CD4-positive, alpha-beta memory T cell (primary cell): ENCODE results near the gene USP10. TPM values are rescaled to one million over a fixed set of nuclear protein-coding genes. Genes with fewer than 3 reads are reported as not detected.

Experiments
- CTCF ChIA-PET: fragments of 350-600 bp; sonication (Branson Sonifier 250); formaldehyde crosslinking; loops from one replicate; lab custom pipeline; 2021; ENCODE audit warnings: inconsistent platforms; ENCODE audit not compliant: partially characterized antibody; lab: Charles Lee
- POLR2A ChIA-PET: fragments of 350-600 bp; sonication (Branson Sonifier 250); formaldehyde crosslinking; loops from one replicate; lab custom pipeline; 2021; ENCODE audit not compliant: partially characterized antibody; lab: Charles Lee
- DNase-seq, 5 donors: peaks; one replicate each; pipeline versions ENCODE4 v3.0.0 to v3.0.0-alpha.2; 2020 to 2022; ENCODE audit warnings: mixed read lengths in 1 of 5
- H3K27ac ChIP-seq: one replicate; pipeline ENCODE4 v1.7.0; 2013; ENCODE audit warnings: low read depth, low read length
- H3K27me3 ChIP-seq: 2 replicates; pipeline ENCODE4 v1.7.0; 2013; ENCODE audit warnings: mild to moderate bottlenecking, low read length, moderate library complexity; ENCODE audit not compliant: insufficient read depth
- H3K36me3 ChIP-seq: 2 replicates; pipeline ENCODE4 v1.7.0; 2013; ENCODE audit warnings: mild to moderate bottlenecking, low read length, moderate library complexity; ENCODE audit not compliant: insufficient read depth
- H3K4me1 ChIP-seq: 2 replicates; pipeline ENCODE4 v1.7.0; 2013; ENCODE audit warnings: mild to moderate bottlenecking, low read length, moderate library complexity; ENCODE audit not compliant: insufficient read depth
- H3K4me3 ChIP-seq, 2 donors: one replicate each; pipeline ENCODE4 v1.7.0; 2013; ENCODE audit warnings: low read length in 2 of 2, mild to moderate bottlenecking in 1 of 2
- H3K9me3 ChIP-seq, 2 donors: one replicate each; pipeline ENCODE4 v1.7.0; 2013; ENCODE audit warnings: low read length in 2 of 2, control low read depth in 1 of 2; ENCODE audit not compliant: control insufficient read depth in 1 of 2
- H3K27ac Mint-ChIP-seq, 7 donors: one replicate each; pipeline ENCODE4 v1.8.0; 2020 to 2021; ENCODE audit warnings: mixed read lengths in 7 of 7, mild to moderate bottlenecking in 6 of 7, inconsistent platforms in 3 of 7, moderate library complexity in 3 of 7
- H3K27me3 Mint-ChIP-seq, 2 donors: one replicate each; pipeline ENCODE4 v1.8.0; 2020 to 2021; ENCODE audit warnings: mixed read lengths in 2 of 2
- H3K36me3 Mint-ChIP-seq, 2 donors: one replicate each; pipeline ENCODE4 v1.8.0; 2020 to 2021; ENCODE audit warnings: mixed read lengths in 2 of 2, inconsistent platforms in 1 of 2, mild to moderate bottlenecking in 1 of 2
- H3K4me1 Mint-ChIP-seq, 4 donors: one replicate each; pipeline ENCODE4 v1.8.0; 2020 to 2021; ENCODE audit warnings: mixed read lengths in 4 of 4, mild to moderate bottlenecking in 1 of 4
- H3K4me3 Mint-ChIP-seq, 8 donors: one replicate each; pipeline ENCODE4 v1.8.0; 2020 to 2021; ENCODE audit warnings: mixed read lengths in 8 of 8, mild to moderate bottlenecking in 7 of 8, moderate library complexity in 6 of 8, inconsistent platforms in 3 of 8
- H3K9me3 Mint-ChIP-seq, 8 donors: one replicate each; pipeline ENCODE4 v1.8.0; 2020 to 2021; ENCODE audit warnings: mixed read lengths in 8 of 8, mild to moderate bottlenecking in 5 of 8, inconsistent platforms in 3 of 8, moderate library complexity in 1 of 8
- intact Hi-C: fragments of 100-400 bp; cut with micrococcal nuclease; formaldehyde crosslinking; loops from one replicate; pipeline ENCODE4 v1.15.1; 2023
- polyA plus RNA-seq, 2 donors: library from polyadenylated mRNA; unstranded; fragments of 300-500 nt; fragmentation: Illumina TruSeq; gene quantifications; one replicate each; pipeline ENCODE4 v1.2.3, GENCODE V29; 2021
- total RNA-seq, 2 experiments: library from RNA; stranded (reverse); gene quantifications; one replicate each; pipeline ENCODE4 v1.2.3, GENCODE V29; 2021

Gene USP10
- total and polyA plus RNA-seq, 4 experiments from 2014 or later, result 89.0 to 419 (median 181) TPM

GRCh38 chr16:84828322-84828721, 128.5 kb downstream of the USP10 start:
- Mint-ChIP-seq H3K9me3 (no peaks in the 10 kb centered on the region), H3K4me3 (no peak overlapping the region), H3K27me3 (peaks cover 6 to 9% of the 10 kb centered on the region in 2 donors), H3K27ac (peak overlapping the region in 1 of 7 donors; percentile 51), H3K4me1 (peaks cover 0 to 2% (median 0%) of the 10 kb centered on the region in 4 donors), H3K36me3 (peaks cover 0 to 4% of the 10 kb centered on the region in 2 donors)
- intact Hi-C loops, result no loop called here
- no peaks in the 10 kb centered on the region for H3K4me1 ChIP-seq
- no peaks in the 10 kb centered on the region for H3K27me3 ChIP-seq
- no peaks in the 10 kb centered on the region for H3K9me3 ChIP-seq
- CTCF ChIA-PET, result no interaction called here
- POLR2A ChIA-PET, result no interaction called here
- no peak for DNase-seq
- H3K27ac ChIP-seq, result no peak overlapping the region
- H3K36me3 ChIP-seq, result no peaks in the 10 kb centered on the region
- no peak overlapping the region for H3K4me3 ChIP-seq

Other genes with a start within 250 kb of the USP10 start
- 10 to 100 TPM; 13.6 to 16.8 TPM for gene MEAK7, start 195.3 kb upstream of the USP10 start, total RNA-seq
- gene MEAK7, start 195.3 kb upstream of the USP10 start, polyA plus RNA-seq, result 1 to 10 TPM; 3.3 to 8.6 TPM
- 100 to 1,000 TPM; 181 to 186 TPM for gene COTL1, start 81.9 kb upstream of the USP10 start, total RNA-seq
- gene COTL1, start 81.9 kb upstream of the USP10 start, polyA plus RNA-seq, result 100 to 1,000 TPM; 589 to 683 TPM
- 100 to 1,000 TPM; 131 to 149 TPM for gene KLHL36, start 51.5 kb upstream of the USP10 start, total RNA-seq
- 10 to 100 TPM; 28.2 to 43.0 TPM for gene KLHL36, start 51.5 kb upstream of the USP10 start, polyA plus RNA-seq
- under 1 TPM; 0.32 to 0.89 TPM for gene CRISPLD2, start 120.0 kb downstream of the USP10 start, total RNA-seq
- gene CRISPLD2, start 120.0 kb downstream of the USP10 start, polyA plus RNA-seq, result 1 to 10 TPM; 1.0 to 2.5 TPM